Stimulated activated CD4-positive, alpha-beta T cell treated with anti-CD3 and anti-CD28 coated beads, Interleukin-4, amount 100 ng/mL, for 48 hours (primary cell): ENCODE measurements around the gene ADAM33.

Source experiments
- DNase-seq, 2 donors: peaks; one replicate each; pipeline ENCODE4 v3.0.0-alpha.2; 2020; ENCODE audit warnings: low read depth in 2 of 2

Gene ADAM33

DNA sequence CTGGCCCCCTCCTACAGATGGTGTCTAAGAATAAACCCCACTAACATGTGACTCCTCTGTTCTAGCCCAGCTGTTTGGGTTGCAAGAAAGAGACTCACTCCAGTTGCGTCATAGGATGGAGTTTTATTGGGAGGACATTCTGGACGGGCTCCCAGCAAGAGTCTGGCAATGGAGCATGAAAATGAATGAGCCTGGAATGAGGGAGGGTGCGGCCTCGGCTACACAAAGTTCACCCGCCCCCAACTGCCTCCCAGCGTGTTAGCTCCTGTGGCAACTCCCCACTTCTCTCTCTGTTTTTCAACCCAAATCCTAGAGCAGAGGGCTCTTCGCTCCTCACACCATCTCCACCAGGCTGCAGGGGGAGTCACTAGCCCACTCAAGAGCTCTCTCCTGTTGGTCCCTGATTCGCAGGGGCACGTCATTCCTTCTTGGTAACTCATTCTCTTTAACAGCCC, 5.1 kb upstream of the ADAM33 start:
- DNase-seq: no peak

DNA sequence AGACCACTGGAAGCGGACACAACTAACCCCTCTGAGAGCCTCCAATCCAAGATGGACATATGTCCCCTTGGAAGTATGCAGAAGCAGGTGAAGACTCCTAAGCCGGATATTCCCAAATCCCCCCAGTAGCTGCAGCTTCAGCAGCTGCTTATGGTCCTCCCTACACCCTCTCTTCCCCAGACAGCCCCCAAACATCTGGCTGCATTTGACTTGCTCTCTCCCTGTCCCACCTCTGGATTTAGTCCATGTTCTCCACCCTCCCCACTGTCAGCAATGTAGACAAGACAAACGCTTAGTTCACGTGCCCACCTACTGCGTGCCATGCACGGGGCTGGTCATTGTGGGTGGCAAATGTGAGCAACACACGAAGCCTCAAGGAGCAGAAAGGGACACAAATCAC, 4.6 kb upstream of the ADAM33 start:
- no peak for DNase-seq

DNA sequence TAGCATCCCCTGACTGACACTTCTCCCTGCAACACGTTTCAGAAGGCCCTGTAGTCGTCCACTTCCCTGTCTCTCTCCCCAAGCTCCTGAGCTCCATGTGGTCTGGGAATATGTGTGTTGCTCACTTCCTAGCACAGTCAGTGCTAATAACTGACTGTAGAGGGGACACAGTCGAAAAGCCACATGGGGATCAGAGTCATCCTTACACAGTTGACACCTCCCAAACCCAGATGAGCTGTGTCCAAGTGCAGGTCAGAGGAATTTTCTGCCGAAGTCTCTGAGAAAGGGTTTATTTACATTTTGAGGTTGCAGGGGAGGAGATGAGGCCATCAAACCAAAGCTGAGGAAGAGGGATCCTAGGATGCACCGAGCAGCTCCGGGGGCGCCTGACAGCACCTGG, 3.5 kb upstream of the ADAM33 start:
- DNase-seq: no peak

DNA sequence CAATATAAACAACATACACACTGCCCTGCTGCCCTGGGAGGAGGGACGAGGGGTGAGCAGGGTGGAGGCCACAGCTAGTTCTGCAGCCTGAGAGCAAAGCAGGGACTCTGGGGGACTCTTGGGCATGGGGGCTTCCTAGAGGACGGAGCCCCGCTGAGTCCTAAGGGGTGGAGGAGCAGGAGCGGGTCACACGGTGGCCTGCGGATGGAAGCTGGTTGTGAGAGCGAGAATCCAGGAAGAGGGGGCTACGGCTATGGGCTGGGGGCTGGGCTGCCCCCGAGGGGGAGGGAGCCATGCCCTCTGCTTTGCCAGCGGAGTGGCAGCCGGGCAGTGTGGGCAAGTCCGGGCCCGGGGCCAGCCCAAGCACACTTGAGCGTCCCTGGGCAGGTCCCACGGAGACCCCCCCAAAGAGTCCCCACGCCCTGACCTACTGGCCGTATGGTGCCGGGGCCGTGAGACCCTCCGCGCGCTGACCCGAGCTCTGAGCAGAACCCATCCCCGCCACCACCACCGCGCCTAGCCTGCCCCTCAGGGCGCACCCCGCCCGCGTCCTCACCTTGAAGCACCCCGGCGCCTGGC, 369 bp downstream of the ADAM33 start:
- no peak for DNase-seq

DNA sequence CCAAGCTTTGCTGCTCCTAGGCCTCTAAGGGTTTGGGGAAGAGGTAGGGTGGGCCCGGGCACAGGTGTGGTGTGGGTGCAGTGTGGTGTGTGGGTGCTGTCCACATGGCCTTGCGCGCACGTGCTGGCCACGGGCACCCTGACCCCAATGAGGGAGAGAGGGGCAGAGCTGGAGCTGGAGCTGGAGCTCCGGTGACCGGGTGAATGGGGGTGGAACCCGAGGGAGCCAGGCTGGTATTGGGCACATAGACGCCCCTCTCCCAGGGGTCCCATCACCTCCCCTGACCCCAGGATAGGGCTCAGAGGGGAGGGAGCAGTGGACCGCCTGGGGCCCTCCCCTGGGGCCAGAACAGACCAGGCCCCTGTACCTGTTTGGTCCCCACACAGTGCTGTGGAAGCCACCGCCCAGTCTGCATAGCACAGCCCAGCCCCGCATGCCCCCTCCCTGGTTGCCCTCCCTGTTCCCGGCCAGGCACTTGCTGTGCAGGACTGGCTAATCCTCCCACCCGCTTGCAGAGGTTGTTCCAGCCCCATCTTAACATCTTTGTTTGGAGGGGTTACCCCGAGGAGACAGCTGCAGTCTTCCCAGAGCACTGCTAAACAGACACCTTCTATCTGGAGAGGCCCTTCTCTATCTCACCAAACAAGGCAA, 984 bp downstream of the ADAM33 start:
- no peak for DNase-seq

GRCh38 chr20:3679749-3680700, 1.8 kb downstream of the ADAM33 start:
- DNase-seq: no peak

DNA sequence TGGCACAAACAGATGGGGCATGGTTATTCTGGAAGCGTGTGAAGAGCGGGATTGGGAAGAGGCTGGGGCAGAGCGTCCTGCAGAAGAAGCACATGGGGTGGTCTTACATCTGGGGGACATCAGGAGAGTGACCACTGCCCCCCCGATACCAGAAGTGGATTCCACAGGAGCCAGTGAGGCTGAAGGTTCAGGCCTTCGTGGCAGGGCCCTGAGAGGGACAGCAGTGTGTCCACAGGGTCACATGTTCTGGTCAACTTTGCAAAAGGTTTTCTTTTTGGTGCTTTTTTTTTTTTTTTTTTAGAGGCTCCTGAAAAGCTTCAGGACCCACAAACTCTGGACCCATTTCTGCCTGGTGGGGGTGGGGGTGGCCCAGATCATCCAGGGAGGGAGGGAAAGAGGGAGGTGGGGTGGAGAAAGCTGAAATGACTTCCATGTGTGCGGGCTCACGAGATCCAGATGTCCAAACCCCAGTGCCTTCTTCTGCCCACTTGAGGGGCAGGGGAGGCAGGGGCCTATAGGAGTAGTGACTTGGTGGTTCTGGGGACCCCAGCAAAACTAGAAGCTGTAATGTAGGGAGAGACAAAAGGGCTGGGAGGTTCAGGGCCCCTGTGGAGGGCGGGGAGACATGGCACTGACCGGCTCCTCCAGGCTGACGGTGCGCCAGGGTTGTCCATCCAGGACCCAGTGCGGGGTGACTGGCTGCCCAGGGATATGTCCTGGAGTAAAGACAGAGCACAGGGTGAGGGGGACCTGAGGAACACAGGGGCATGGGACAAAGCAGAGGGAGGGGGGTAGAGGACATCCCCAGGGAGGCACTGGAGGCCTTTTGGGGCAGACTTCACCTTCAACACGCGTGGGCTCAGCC, 2.7 kb downstream of the ADAM33 start:
- DNase-seq: no peak

DNA sequence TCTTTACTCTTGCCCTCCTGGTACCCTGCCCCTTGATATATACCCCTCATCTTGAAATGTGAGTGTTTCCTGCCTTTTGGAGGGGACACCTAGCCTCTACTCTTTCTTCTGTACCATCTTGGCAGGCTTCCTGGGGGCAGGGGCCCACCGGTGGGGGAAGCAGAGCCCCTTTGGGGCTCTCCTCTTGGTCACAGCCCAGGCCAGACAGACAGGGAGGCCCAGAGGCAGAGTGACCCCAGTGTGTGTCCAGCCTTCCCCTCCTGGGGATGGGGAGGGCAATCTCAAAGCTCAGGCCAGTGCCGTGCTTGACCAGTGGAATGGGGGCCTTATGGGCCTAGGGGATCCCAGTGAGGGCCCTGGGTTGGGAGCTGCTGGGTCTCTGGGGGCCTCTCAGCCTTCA, 3.6 kb downstream of the ADAM33 start:
- DNase-seq: no peak

DNA sequence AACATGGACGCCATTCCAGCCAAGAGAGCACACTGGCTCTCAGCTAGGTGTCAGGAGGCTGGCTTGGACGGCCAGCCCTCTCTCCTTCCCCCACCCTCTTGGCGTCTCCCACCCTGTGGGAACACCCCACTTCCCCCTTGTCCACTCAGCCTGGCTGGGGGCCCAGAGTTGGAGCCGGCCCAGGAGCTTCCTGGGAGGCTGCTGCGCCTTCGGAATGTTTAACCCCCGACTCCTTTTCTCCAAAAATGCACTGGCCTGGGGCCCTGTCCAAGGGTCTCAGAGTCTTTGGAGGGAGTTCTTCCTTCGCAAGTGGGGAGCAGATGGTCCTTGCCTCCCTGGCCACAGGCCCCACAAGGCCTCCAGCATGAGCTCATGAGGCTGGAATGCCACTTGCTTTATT, 4.1 kb downstream of the ADAM33 start:
- DNase-seq: no peak

DNA sequence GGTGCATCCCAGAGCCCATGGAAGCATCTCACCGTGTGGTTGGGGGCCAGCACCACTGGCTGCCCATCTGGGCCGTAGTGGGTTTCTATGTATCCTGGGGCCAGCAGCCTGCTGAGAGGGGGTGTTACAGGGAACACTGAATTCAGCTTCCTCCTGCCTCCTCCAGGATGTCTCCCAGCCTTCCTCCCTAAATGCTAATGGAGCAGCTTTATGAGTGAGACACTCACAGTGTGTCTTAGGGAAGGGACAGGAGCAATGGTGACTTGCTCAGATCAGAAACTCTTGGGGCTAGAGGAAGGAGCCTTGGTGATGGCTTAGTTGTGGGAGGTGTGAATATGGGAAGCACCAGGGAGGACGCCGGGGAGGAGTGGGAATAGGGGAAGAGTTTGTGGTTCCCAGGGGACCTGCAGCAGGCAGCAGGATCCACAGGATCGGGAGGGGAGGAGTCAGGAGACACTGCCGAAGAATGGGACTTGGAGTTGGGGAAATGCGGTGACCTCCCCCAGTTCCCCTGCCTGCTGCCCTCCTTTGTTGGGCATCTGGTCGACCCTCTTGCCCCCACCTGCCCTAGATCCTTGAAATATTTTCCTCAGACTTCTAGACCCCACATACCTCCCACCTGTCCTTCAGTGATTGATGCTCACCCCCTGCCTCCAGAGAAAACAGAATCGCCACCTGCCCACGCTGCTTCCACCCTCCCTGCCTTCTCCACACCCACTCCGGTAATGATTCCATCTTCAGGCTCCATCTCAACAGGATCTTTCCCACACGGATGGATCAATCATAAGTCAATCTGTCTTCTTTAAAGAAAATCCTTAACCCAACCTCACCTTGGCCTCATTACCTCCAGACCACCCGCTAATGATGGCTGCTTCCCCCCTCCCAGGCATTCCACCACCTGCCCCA, 6.6 kb downstream of the ADAM33 start:
- no peak for DNase-seq

GRCh38 chr20:3674447-3674846, 7.4 kb downstream of the ADAM33 start:
- no peak for DNase-seq

- no peak for DNase-seq
Observed at GRCh38 chr20:3673221-3674070, 8.4 kb downstream of the ADAM33 start.

- no peak for DNase-seq
Observed at GRCh38 chr20:3672547-3673171, 9.2 kb downstream of the ADAM33 start.

- no peak for DNase-seq
Observed at GRCh38 chr20:3671986-3672546, 9.7 kb downstream of the ADAM33 start.

GRCh38 chr20:3670945-3671344, 10.9 kb downstream of the ADAM33 start:
- DNase-seq: no peak

- no peak for DNase-seq
Observed at GRCh38 chr20:3670511-3670910, 11.3 kb downstream of the ADAM33 start.

GRCh38 chr20:3669710-3670367, 12.0 kb downstream of the ADAM33 start:
- no peak for DNase-seq

DNA sequence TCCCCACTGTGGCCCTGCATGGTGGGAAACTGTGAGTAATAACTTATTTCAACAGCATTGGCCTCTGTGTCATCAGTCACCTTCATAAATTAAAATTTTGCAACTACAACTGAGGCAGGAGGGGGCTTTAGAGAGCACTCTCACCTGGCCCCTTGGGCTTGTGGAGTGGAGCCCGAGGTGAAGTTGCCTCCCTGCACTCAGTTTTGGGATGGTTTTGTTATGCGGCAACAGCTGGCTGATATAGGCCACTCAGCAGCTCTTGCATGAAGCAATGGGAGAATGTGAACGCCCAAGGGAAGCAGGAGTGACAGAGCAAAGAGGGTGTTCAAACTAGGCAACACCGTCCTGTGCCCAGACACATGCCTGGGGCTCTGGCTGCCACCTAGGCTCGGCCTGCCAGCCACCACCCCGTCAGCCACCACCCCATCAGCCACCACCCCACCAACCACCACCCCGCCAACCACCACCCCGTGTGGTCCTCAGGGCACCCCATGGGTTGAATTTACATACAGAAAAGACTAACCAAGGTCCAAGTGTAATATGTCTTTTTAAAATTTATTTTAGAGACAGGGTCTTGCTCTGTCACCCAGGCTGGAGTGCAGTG, 14.3 kb downstream of the ADAM33 start:
- no peak for DNase-seq
